ENCODE results near the gene EP400. TPM values are rescaled to one million over a fixed set of nuclear protein-coding genes. Genes with fewer than 3 reads are reported as not detected.

EP400 gene
- total and polyA plus RNA-seq, 9 of the 15 experiments (the other 6 are each of a cell fraction or from before 2014, with no cell fraction given): 4.5 to 58.0 (median 7.0) TPM

GRCh38 chr12:131944601-131945251 lies 5.0 kb upstream of the EP400 start (continued):
- TF ChIP-seq USF1 (CRISPR knock-in tag; IDR thresholded peaks at IDR 0.05): 0 out of 2 replicates have a peak, but pooled peaks have one; percentile 21
- TF ChIP-seq RBFOX2 (IDR thresholded peaks at IDR 0.05; ENCODE audit: low read depth, low read length): peak; percentile 52
- no peak for TF ChIP-seq TBL1XR1 (IDR thresholded peaks at IDR 0.05; ENCODE audit: low read length in 2 of 2)

- ChIA-PET POLR2A (interaction anchor here (0.6 to 1.3 kb wide), 4 partner anchors 17 to 1080 kb away, joined by 3 to 4 read pairs (median 3); no protein-coding TSS in a partner anchor), CTCF (ENCODE audit: low intra/inter-chr PET ratio) (no interaction called here)
- Histone ChIP-seq H2AFZ (ENCODE audit: low read depth, low read length) (no peak overlapping the region), H4K20me1 (replicated peaks; ENCODE audit: control insufficient read depth, insufficient read depth, low read length) (no peaks in the 10 kb centered on the region; the same call in 1 of the 2 replicates), H3K27me3 (ENCODE audit: control insufficient read depth in 2 of 2, insufficient read depth in 2 of 2, low read length in 2 of 2) (no peaks in the 10 kb centered on the region), H3K4me2 (ENCODE audit: insufficient read depth, low read length) (no peak overlapping the region), H3K9ac (ENCODE audit: insufficient read depth in 1 of 2, low read depth in 2 of 2, low read length in 2 of 2) (no peak overlapping the region), H3K9me3 (replicated peaks; ENCODE audit: control insufficient read depth, insufficient read depth, low read depth, low read length) (no peaks in the 10 kb centered on the region), H3K9me1 (ENCODE audit: control insufficient read depth, insufficient read depth, low read length) (no peaks in the 10 kb centered on the region), H3K27ac (ENCODE audit: extremely low read depth, low read depth, low read length) (no peak overlapping the region), H3K79me2 (ENCODE audit: control insufficient read depth, insufficient read depth, low read length) (peaks cover 20% of the 10 kb centered on the region), H3K36me3 (ENCODE audit: control insufficient read depth, insufficient read depth, low read length) (peaks cover 28% of the 10 kb centered on the region; the same call in 2 of the 3 replicates), H3K4me1 (replicated peaks in 1 of 2; ENCODE audit: control insufficient read depth in 2 of 2, insufficient read depth in 2 of 2, low read length in 2 of 2) (peaks cover 15 to 48% of the 10 kb centered on the region in 2 experiments), H3K4me3 (no peak overlapping the region)
- intact Hi-C loops (cut with micrococcal nuclease) (no loop called here), in situ Hi-C loops (cut with MboI) (no loop called here)
- BruUV-seq (replicated peaks): no TSS peak
- FAIRE-seq (no peak), ATAC-seq (no peak), DNase-seq (ENCODE audit: extremely low read depth in 1 of 4, low spot score in 3 of 4) (no peak)
- 83% methylated on average over 6 of the region's 6 CpGs for WGBS (ENCODE audit: insufficient coverage, low coverage, missing lambda C conversion rate)
- TF ChIP-seq NFXL1 (CRISPR knock-in tag; IDR thresholded peaks at IDR 0.05) (no peak), GTF2B (IDR thresholded peaks at IDR 0.05; ENCODE audit: extremely low read depth, insufficient read length) (no peak), E2F3 (CRISPR knock-in tag; IDR thresholded peaks at IDR 0.05) (no peak), ZFPM2 (CRISPR knock-in tag; IDR thresholded peaks at IDR 0.05) (no peak), ZNF263 (CRISPR knock-in tag; IDR thresholded peaks at IDR 0.05; ENCODE audit: borderline replicate concordance) (no peak), ZNF695 (CRISPR knock-in tag; IDR thresholded peaks at IDR 0.05) (no peak), ZNF324 (CRISPR knock-in tag; IDR thresholded peaks at IDR 0.05) (no peak), NFE2 (IDR thresholded peaks at IDR 0.05; ENCODE audit: low read depth) (no peak), DDX20 (tag; IDR thresholded peaks at IDR 0.05; ENCODE audit: low read depth) (no peak), GMEB1 (CRISPR knock-in tag; IDR thresholded peaks at IDR 0.05) (no peak), STAT5A (IDR thresholded peaks at IDR 0.05; ENCODE audit: borderline replicate concordance, low read length) (no peak), RUNX1 (IDR thresholded peaks at IDR 0.05; ENCODE audit: low read depth) (no peak), SMARCC2 (IDR thresholded peaks at IDR 0.05; ENCODE audit: low read depth) (no peak), ZNF707 (CRISPR knock-in tag; conservative IDR thresholded peaks at IDR 0.05) (no peak), POLR2G (IDR thresholded peaks at IDR 0.05; ENCODE audit: low read depth, low read length) (no peak), POLR2H (tag; IDR thresholded peaks at IDR 0.05; ENCODE audit: low read depth) (no peak), TFAM (CRISPR knock-in tag; conservative IDR thresholded peaks at IDR 0.05) (no peak)
Measured at GRCh38 chr12:131946757-131947156, 3.0 kb upstream of the EP400 start.
